ACHN (cell line): Measurements from ENCODE around the gene CRHR2.

Source experiments
- DNase-seq: peaks from one replicate; pipeline ENCODE4 v3.0.0-alpha.2; 2015
- in situ Hi-C: cut with HindIII; loops from 2 replicates; pipeline ENCODE4 v1.10.0; 2017; ENCODE audit warnings: low sequenced_read_pairs, low pct_ligation_motif_present, low pct_unique_long_range_greater_than_20kb

Gene CRHR2

DNA sequence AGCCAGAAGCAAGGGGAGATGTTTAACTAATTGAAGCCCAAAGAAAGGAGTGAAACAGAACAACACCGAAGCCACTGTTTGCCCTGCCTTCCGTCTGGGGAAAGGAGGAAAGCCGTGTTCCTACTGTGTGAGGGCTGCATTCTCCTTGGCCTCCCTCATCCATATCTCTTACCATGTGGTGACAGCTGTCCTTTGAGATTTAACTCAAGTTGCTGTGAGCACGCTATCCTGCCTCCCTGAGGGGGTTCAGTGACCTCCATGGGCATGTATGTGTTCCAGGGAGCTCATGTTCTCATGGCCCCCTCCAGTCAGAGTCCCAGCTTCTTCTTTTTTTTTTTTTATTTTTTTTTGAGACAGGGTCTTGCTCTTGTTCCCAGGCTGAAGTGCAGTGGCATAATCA lies 26.2 kb upstream of the CRHR2 start:
- DNase-seq = no peak
- in situ Hi-C loops = no loop called here

GRCh38 chr7:30707391-30708357 lies 25.4 kb upstream of the CRHR2 start:
- no peak for DNase-seq
- in situ Hi-C loops = no loop called here

DNA sequence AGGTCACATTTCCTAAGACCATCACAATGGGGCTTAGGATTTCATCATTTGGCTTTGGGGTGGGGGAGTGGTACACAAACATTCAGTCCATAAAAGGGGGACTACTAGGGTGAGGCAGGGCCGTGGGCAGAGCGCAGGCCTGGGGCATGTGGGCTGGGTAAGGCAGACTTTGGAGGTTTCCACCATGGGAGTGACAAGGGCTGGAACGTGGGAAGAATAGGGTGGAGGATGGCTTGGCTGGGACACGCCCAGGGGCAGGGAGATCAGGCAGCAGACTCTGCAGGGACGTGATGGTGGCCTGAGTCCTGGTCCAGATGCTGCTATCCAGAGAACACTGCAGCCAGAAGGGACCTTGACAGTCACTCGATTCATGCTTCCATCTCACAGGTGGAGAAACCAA lies 24.7 kb upstream of the CRHR2 start:
- in situ Hi-C loops = no loop called here
- DNase-seq = no peak

DNA sequence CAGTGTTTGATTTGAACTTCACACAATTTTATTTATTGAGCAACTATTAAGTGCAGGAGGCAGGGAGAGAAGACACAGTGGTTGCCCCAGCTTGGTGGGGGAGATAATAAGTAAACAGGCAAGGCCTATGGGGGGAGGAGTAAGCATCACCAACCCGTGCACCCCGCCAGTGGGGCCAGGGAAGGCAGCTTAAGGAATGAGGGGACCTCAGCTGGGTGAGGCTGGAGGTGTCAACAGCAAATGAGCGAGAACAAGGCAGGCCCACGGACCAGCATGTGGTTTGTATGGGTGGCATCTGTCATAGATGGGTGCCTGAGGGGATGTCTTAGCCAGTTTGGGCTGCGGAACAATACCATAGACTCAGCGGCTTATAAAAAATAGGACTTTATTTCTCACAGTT lies 24.1 kb upstream of the CRHR2 start:
- in situ Hi-C loops = no loop called here
- no peak for DNase-seq

DNA sequence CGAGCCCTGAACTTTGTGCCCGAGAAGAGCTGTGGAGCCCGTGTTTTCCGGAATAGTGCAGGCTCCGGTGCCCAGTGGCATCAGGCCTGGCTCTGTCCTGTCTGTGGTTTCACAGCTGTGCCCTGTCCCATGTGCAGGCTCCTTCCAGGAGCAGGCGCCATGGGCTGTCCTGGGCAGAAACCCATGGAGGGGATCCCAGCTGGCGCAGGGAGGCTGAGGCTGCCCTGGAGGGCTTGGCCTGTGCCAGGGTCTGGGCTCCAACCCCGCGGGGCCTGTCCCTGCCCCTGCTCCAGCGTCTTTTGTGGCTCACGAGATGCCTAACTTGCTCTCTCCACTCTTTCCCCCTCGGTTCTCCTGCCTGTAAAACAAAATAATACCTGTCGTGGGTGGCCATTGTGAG lies 23.3 kb upstream of the CRHR2 start:
- no peak for DNase-seq
- in situ Hi-C loops = no loop called here

- in situ Hi-C loops = no loop called here
- DNase-seq = no peak
These were observed 22.8 kb upstream of the CRHR2 start for GRCh38 chr7:30705008-30705407.

DNA sequence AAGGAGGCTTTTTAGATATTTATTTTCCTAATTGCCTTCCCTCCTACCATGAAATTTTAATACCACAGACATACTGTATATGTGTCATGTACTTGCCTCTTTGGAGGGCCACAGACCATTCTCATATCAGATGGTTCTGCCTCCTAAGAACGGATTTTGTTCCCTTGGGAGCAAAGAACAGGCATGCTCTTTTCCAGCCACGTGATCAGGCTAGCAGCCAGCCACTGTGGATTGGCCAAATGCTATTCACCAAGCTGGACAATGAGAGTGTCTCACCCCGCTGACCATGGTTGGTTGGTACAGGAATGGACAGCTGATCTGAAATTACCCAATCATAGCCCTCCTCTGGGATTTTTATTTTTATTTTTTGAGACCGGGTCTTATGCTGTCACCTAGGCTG lies 21.5 kb upstream of the CRHR2 start:
- in situ Hi-C loops = no loop called here
- no peak for DNase-seq

GRCh38 chr7:30702200-30702599 lies 19.9 kb upstream of the CRHR2 start:
- DNase-seq = no peak
- in situ Hi-C loops = no loop called here

- DNase-seq = no peak
- in situ Hi-C loops = no loop called here
These were observed 18.7 kb upstream of the CRHR2 start for GRCh38 chr7:30700941-30701340.

- no peak for DNase-seq
- in situ Hi-C loops = no loop called here
These were observed 17.6 kb upstream of the CRHR2 start for GRCh38 chr7:30699706-30700495.

DNA sequence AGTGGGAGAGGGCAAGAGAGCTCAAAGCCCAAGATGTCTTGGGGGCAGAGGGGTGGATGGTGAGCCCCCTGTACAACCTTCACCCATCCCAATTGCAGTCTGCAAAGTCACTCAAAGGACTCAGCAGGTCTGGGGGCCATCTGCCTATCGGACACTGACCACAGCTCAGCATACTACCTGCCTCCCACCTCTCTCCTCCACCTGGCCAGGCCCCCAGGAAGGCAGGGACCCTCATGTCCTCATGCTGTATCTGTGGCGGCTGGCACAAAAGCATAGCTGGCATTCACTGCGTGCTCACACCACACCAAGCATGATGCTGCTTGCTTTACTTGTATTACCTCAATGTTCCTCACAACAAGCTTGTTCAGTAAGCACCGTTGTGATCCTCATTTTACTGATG lies 16.2 kb upstream of the CRHR2 start:
- in situ Hi-C loops = no loop called here
- DNase-seq = no peak

DNA sequence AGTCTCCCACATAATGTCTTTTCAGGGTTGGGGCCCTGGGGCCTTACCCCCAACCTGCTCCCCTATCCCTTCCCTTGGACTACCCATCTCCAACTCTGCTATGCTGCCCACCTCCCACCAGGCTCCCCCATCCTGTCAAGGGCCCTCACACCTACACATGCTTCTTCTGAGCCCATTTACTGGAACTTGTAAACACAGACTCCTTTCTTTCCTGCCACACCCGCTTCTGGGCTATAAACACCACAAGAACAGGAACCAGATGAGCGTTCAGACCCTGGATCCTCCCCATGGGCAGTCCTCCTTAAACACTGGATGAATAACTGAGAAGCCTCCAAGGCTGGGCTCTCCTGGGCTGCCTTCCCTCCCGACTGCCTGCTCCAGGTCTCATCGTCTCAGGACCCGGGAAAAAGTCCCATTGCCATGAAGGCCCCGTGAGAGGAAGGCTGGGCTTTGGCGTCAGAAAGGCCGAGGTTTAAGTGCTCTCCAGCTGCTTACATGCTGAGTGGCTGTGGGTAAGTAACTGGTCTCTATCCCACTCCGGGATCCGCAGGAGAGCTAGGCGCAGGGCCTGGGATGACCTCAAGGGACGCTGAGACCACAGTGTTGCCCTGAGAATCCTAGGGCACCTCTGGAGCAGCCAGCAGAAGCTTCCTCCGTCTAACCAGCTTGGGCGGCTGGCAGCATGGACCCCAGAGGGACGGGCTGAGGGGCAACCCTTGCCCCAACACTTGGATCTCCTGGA lies 15.6 kb upstream of the CRHR2 start:
- in situ Hi-C loops = no loop called here
- no peak for DNase-seq

DNA sequence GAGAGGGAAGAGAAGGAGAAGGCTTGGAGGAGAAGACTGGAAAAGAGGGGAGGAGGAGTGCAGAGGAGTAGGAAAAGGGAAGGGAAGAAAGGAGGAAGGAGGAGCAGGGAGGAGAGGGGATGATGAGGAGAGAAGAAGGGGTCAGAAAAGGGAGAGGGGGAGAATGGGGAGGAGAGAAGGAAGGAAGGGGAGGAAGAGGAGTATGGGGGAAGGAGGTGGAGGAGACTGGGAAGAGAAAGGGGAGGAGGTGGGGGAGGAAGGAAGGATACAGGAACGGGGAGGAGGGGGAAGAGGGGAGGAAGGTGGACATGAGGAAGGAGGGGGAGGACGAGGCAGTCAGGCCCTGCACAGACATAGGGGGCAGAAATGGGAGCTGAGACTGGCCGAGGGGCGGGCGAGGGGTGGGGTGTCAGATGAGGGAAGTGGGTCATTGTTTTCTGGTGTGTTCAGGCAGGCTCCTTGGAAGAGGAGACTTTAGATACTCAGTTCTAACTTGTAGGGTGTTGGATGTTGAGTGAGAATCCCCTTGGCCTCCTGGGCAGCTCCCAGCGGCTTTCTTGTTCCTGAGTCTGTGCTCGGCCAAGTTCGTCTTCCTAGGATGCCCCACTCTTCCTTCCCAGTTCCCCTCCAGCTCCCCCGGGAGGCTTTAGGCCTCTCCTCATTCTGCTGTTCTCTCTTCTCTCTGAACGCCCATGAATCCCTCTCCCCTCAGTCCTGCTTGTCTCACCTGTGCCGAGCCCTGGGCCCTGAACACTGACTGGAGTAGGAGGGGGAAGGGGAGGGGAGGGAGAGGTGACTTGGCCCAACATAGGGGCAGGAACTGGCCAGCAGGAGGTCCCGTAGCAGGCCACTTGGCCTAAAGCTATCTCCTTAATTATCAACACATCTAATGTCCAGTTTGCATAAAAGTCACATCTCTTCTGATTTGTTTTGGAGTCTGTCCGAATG lies 12.8 kb upstream of the CRHR2 start:
- in situ Hi-C loops = no loop called here
- no peak for DNase-seq

- no peak for DNase-seq
- in situ Hi-C loops = no loop called here
These were observed 12.0 kb upstream of the CRHR2 start for GRCh38 chr7:30694218-30694745.

DNA sequence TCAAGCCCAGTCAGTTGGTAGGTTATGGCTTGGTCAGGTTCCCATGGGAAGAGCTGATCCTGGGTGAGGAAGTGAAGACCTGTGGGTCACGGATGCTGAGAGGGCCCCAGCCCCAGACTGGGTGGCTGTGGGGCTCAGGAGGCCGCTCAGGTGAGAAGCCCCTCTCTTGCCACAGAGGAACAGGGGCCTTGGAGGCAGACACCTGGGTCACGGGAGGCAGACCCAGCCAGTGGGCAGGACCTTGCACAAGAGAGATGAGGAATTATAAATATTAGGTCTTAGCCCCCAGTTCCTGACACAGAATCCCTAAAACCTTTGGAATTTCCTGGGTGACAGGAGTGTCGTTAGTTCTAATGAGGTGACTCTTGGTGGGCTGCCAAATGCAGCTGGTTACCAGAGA lies 10.6 kb upstream of the CRHR2 start:
- DNase-seq = no peak
- in situ Hi-C loops = no loop called here

GRCh38 chr7:30692438-30692837 lies 10.2 kb upstream of the CRHR2 start:
- in situ Hi-C loops = no loop called here
- no peak for DNase-seq

DNA sequence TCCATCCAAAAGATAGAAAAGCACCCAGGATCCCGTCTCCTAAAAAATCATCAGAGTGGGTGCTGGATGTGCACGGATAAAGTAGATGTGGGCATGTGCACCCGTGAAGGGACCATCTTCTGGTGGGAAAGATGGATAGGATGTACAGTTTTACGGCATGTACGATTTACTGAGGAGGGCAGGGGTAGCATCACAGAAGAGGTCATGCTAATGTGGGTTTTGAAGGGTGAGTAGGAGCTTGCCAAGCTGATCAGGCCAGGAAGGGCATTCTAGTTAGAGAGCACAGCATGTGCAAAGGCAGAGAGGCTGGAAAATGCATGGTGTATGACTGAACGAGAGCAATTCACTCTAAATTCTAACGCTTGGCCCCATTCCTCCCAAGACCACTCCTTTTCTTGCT lies 7.8 kb upstream of the CRHR2 start:
- DNase-seq = no peak
- in situ Hi-C loops = no loop called here

DNA sequence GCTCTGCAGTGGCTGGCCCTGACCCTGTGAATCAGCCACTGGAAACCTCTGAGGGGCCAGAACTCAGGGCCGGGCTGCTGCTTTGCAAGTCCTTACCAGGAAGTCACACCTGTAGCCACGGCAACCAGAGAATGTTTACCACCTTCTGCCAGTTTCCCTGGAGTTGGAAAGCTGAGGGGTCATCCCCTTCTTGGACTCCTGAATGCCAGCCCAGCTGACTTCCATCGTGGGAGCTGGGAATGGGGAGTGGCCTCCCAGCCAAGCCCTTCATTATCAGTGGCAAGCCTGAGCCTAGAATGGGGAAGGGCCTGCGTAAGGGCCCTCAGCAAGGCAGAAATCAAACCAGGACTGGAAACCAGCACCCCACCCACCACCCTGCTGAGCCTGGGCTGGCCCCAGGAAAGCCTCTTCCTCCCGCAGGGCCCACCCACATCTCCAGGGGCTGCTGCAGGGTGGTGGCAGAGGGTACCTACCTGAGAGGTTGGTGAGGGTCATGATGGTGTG lies 6.5 kb upstream of the CRHR2 start:
- in situ Hi-C loops = no loop called here
- DNase-seq = no peak
